Heart right ventricle (tissue), 16 donors: Measurements from ENCODE around the gene AKR1B1. TPM values are rescaled to one million over a fixed set of nuclear protein-coding genes. Genes with fewer than 3 reads are reported as not detected.

Experiments used
- ATAC-seq, 8 donors: fragments of 200-7000 bp; cut with Tn5 transposase; one replicate each; pipeline ENCODE4 v1.9.1; 2020; ENCODE audit warnings: mild to moderate bottlenecking in 8 of 8, moderate library complexity in 8 of 8, moderate number of reproducible peaks in 1 of 8
- DNase-seq, 2 donors: peaks; one replicate each; pipeline ENCODE4 v3.0.0-alpha.2; 2020
- H3K27ac ChIP-seq, 10 donors: fragments of 200-600 bp; sonication (generic) in 2 of 10; one replicate each; pipeline versions ENCODE4 v1.5.0 to v1.8.0; 2020 to 2022; ENCODE audit warnings: mild to moderate bottlenecking in 3 of 10
- H3K27me3 ChIP-seq, 7 donors: fragments of 200-600 bp; one replicate each; pipeline ENCODE4 v1.8.0; 2021 to 2022; ENCODE audit warnings: mild to moderate bottlenecking in 2 of 7
- H3K36me3 ChIP-seq, 9 donors: fragments of 200-600 bp; sonication (generic) in 1 of 9; one replicate each; pipeline versions ENCODE4 v1.5.0 to v1.8.0; 2020 to 2022; ENCODE audit warnings: mild to moderate bottlenecking in 2 of 9
- H3K4me1 ChIP-seq, 9 donors: fragments of 200-600 bp; sonication (generic) in 1 of 9; one replicate each; pipeline versions ENCODE4 v1.5.0 to v1.8.0; 2020 to 2022; ENCODE audit warnings: mild to moderate bottlenecking in 4 of 9
- H3K4me3 ChIP-seq, 10 donors: fragments of 200-600 bp; sonication (generic) in 2 of 10; one replicate each; pipeline versions ENCODE4 v1.5.0 to v1.8.0; 2020 to 2022; ENCODE audit warnings: mild to moderate bottlenecking in 7 of 10, moderate library complexity in 2 of 10
- H3K9me3 ChIP-seq, 11 donors: fragments of 200-600 bp in 10 of 11; sonication (generic) in 2 of 11; one replicate each; pipeline versions ENCODE4 v1.5.0 to v1.8.0; 2013 to 2022; ENCODE audit warnings: mild to moderate bottlenecking in 2 of 11, control low read depth in 1 of 11, moderate library complexity in 1 of 11
- WGBS, 2 donors: extraction: QIAGEN DNeasy Blood & Tissue Kit; methylation state at CpG; one replicate each; pipeline ENCODE4 v1.1.7; 2013; ENCODE audit warnings: inconsistent platforms in 1 of 2; 5-methylcytosine and 5-hydroxymethylcytosine counted together
- intact Hi-C, 10 donors: fragments of 100-400 bp; cut with DNase I; formaldehyde crosslinking; loops; one replicate each; pipeline versions ENCODE4 v1.11.1 to v1.14.2; 2022
- long read RNA-seq, 3 donors: library from polyadenylated mRNA; unstranded; transcript quantifications; one replicate each; pipeline ENCODE4 v2.0.0, GENCODE V29; 2020 to 2021
- polyA plus RNA-seq, 2 donors: library from polyadenylated mRNA; stranded (reverse); fragments of 200-250 nt; gene quantifications; one replicate each; pipeline ENCODE4 v1.2.3, GENCODE V29; 2013
- total RNA-seq, 10 donors: library from RNA; stranded (reverse); fragmentation: NEBNext Ultra II Directional in 3 of 10; extraction: Animal tissue kit (Norgen Biotek cat#: 25700) in 3 of 10; gene quantifications; one replicate each; pipeline versions ENCODE4 v1.2.1 to v1.2.4, GENCODE V29; 2021 to 2023
- TF ChIP-seq, protein P1 (sequence below), 9 donors: fragments of 200-600 bp; sonication (generic) in 2 of 9; IDR thresholded peaks; one replicate each; pipeline versions ENCODE4 v1.5.0 to v1.8.0; 2021 to 2022; ENCODE audit warnings: antibody characterized with exemption in 9 of 9, mild to moderate bottlenecking in 5 of 9, moderate library complexity in 1 of 9
- donor health status: Arrhythmogenic right ventricular cardiomyopathy.
- donor health status: ischemic (EF 13 %, LVEDD 7.1; RV severe dilation, severe dysfunction).
- donor health status: healthy with polysubstance abuse.
- donor health status: DM: no; HTN: yes; CAD: no.
- donor health status: DM: no; HTN: no; CAD: no.
- donor health status: ischemic (EF 25% LVEDD 6.9; RV normal size, moderate dysfunction).
- donor health status: ischemic (EF 25% LVEDD 5.7; RV mildly dilated, moderate dysfunction).
- donor health status: healthy.
- donor health status: DM: yes; HTN: yes; CAD: no.
- donor health status: Ischemic cardiomyopathy.
- donor health status: ischemic (EF 35%, LVEDD 5.7; RV mildly dilated, moderate dysfunction).
- donor health status: nonischemic (EF 11% LVEDD 7.7; RV severe dilation, severe dysfunction).
- donor health status: DM: yes; HTN: yes; CAD: no.
- donor health status: PGD.
- donor health status: ischemic (EF 29% LVEDD 5.4; RV normal size, mild dysfunction).
- donor health status: nonischemic (EF 23%, LVEDD 6.1; RV moderate dilation, normal function).

AKR1B1 gene
- total RNA-seq (100 to 1,000 TPM; 128 to 231 (median 181) TPM), polyA plus RNA-seq (100 to 1,000 TPM in 1 of 2 donors, 10 to 100 TPM in 1; 96.6 to 317 TPM)
- long read RNA-seq, donor 1, transcript AKR1B1-201 (10 exons, 1,409 nt): major isoform, 180 of 209 reads
- long read RNA-seq, donor 1, partial matches to known transcripts: 20 of 209 reads
- long read RNA-seq, donor 1, other reads (novel, unspliced or antisense): 5 of 209 reads
- long read RNA-seq, donor 2, transcript AKR1B1-201 (10 exons, 1,409 nt): major isoform, 152 of 172 reads
- long read RNA-seq, donor 2, partial matches to known transcripts: 14 of 172 reads
- long read RNA-seq, donor 2, other reads (novel, unspliced or antisense): 6 of 172 reads
- long read RNA-seq, donor 3, transcript AKR1B1-201 (10 exons, 1,409 nt): major isoform, 200 of 223 reads
- long read RNA-seq, donor 3, partial matches to known transcripts: 16 of 223 reads
- long read RNA-seq, donor 3, other reads (novel, unspliced or antisense): 5 of 223 reads

DNA sequence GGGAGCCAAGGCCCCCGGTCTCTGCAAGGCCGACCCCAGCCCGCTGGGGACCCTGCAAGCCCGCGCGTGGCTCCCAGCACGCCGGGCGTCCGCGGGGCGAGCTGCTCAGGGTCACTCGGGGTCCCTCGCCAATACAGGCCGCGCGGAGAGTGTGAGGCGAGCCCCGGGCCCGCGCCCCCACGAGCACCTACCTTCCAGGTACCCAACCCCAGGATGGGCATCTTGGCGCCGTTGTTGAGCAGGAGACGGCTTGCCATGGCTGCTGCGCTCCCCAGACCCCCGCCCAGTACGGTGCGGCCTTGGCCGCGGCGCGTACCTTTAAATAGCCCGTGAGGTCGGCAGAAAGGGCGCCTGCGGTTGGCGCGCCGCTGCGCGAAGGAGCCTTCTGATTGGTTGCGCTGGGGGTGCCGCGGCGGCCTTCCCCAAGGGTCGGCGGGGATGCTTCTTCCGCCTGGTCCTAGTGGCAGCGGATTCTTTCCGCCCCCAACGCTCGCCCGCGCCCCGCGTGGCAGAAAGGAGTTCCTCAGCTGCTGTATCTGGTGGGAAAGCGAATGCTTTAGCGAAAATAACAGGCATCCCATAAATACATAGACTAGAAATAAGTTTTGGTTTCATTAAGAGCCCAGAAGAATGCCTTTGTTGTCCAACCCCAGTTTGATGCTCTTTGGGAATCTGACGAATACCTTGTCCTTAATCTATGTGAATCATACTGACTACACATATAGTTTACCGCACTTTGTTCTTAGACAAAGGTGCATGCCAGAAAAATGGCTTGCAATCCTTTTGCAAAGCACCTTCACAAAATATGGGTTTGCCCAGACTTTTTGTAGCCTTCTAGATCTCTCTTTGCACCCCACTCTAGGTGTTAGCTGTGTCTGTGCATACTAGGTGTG is at the start of gene AKR1B1:
AKR1B1 (minus strand) TSS at position 295 of the 893 bp plus-strand sequence; CDS start at position 257, 38 bp downstream.
- Histone ChIP-seq H3K9me3 (peaks cover 0 to 4% (median 0%) of the 10 kb centered on the region in 11 donors), H3K4me1 (peaks cover 0 to 40% (median 26%) of the 10 kb centered on the region in 9 donors), H3K36me3 (peaks cover 0 to 17% (median 0%) of the 10 kb centered on the region in 9 donors), H3K27me3 (no peaks in the 10 kb centered on the region), H3K27ac (peak within 1 kb of the TSS; percentile 71 to 94 (median 89)), H3K4me3 (peak within 1 kb of the TSS; percentile 73 to 99 (median 88))
- TF ChIP-seq, protein P1, sequence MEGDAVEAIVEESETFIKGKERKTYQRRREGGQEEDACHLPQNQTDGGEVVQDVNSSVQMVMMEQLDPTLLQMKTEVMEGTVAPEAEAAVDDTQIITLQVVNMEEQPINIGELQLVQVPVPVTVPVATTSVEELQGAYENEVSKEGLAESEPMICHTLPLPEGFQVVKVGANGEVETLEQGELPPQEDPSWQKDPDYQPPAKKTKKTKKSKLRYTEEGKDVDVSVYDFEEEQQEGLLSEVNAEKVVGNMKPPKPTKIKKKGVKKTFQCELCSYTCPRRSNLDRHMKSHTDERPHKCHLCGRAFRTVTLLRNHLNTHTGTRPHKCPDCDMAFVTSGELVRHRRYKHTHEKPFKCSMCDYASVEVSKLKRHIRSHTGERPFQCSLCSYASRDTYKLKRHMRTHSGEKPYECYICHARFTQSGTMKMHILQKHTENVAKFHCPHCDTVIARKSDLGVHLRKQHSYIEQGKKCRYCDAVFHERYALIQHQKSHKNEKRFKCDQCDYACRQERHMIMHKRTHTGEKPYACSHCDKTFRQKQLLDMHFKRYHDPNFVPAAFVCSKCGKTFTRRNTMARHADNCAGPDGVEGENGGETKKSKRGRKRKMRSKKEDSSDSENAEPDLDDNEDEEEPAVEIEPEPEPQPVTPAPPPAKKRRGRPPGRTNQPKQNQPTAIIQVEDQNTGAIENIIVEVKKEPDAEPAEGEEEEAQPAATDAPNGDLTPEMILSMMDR (IDR thresholded peaks at IDR 0.05): peak; percentile 36 to 74 (median 63)
- peak; percentile 92 for DNase-seq
- peak; percentile 97 to 99 (median 98) for ATAC-seq
- WGBS, 2 donors: 1 to 2% methylated on average over 60 to 61 of the region's 61 CpGs
- intact Hi-C loops: no loop called here

DNA sequence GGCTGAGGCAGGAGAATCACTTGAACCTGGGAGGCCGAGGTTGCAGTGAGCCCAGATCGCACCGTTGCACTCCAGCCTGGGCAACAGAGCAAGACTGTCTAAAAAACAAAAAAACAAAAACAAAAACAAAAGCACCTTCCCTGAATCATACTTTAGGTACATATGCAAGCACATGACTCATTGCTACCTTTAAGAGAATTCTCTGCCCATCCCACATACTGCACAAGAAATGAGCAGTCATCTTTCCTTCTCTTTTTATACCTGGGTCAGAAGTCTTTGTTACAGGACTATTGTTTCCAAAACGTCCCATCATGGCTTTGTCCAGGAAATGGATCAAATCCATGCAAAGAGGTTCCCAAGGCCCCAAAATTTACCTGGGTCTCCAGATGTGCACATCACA is 47.0 kb upstream of the AKR1B1 start:
- Histone ChIP-seq H3K36me3 (no peaks in the 10 kb centered on the region), H3K9me3 (no peaks in the 10 kb centered on the region), H3K4me1 (peaks cover 0 to 8% (median 0%) of the 10 kb centered on the region in 9 donors), H3K27ac (no peak overlapping the region), H3K4me3 (no peak overlapping the region), H3K27me3 (no peaks in the 10 kb centered on the region)
- TF ChIP-seq, protein P1 (IDR thresholded peaks at IDR 0.05): no peak
- intact Hi-C loops: no loop called here
- WGBS, 2 donors: 81 to 91% methylated on average over 4 of the region's 4 CpGs
- DNase-seq (no peak), ATAC-seq (no peak)

DNA sequence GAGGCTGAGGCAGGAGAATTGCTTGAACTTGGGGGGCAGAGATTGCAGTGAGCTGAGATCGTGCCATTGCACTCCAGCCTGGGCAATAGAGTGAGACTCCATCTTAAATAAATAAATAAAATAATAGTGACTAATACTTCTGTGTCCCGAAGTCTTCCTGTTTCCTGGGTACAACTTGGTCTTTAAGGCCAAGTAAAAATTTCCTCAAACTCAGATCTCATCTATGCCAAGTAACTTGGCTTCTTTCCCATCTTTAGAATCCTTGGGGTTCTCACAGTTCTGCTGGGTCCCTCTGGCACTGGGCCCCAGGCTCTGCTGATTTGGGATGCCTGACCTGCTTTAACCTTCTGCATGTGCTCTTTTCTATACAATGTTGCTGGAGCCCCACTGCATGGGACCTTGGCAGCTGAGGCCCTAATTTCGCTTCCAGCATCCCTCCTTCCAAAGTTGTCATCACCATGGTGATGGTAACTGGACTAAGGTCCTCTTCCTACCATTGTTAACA is 45.8 kb upstream of the AKR1B1 start:
- 71 to 81% methylated on average over 3 of the region's 3 CpGs for WGBS, 2 donors
- Histone ChIP-seq H3K4me1 (peaks cover 0 to 8% (median 0%) of the 10 kb centered on the region in 9 donors), H3K4me3 (no peak overlapping the region), H3K27ac (no peak overlapping the region), H3K9me3 (no peaks in the 10 kb centered on the region), H3K36me3 (no peaks in the 10 kb centered on the region), H3K27me3 (no peaks in the 10 kb centered on the region)
- TF ChIP-seq, protein P1 (IDR thresholded peaks at IDR 0.05): no peak
- intact Hi-C loops: no loop called here
- DNase-seq (no peak), ATAC-seq (peak in 1 of 8 donors; percentile 39)
